GM12873 (cell line): ENCODE measurements around the gene RBM48.

Experiments used
- CTCF ChIP-seq: IDR thresholded peaks from 2 replicates; pipeline ENCODE4 v1.5.1; 2012; ENCODE audit warnings: low read depth, mild to moderate bottlenecking, moderate library complexity, low read length, control low read depth; ENCODE audit not compliant: insufficient read depth; ENCODE audit errors: missing control alignments

RBM48 gene

GRCh38 chr7:92557808-92558362 is 29.3 kb downstream of the RBM48 start:
- no peak for TF ChIP-seq CTCF

DNA sequence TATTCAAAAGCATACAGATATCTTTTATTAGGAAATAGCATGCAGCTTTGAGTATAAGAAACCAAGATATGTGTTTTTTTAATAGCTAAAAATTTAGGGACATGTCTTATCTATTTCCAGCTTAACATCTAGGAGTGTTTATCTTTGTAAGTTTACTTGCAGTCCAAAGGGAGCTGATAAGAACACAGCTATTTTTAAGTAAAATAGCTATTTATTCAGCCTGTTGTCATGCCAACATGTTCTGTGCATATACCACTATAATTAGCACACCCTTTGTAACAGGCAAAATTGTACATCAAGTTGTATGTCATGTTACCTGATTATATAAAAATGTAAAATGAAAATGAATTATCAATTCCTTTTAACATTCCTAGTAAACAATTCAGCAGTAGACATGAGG is 32.0 kb downstream of the RBM48 start:
- no peak for TF ChIP-seq CTCF

DNA sequence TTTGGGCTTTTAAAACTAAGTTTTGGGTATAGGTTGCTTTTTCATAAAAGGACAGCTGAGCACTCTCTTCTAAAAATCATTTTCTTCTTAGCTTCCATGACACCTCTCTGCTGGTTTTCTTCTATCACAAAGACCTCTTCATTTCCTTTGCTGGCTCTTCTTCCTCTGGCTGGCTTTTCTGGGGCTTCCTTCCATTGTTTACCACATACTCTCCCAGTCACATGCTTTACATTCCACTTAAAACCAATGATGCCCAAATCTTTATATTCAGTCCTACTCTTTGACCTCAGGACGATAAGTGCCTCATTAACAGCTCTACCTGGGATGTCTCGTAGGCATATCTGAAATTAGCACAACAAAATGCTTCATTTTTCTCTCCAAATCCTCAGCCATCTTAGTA is 34.8 kb downstream of the RBM48 start:
- no peak for TF ChIP-seq CTCF

- TF ChIP-seq CTCF: no peak
These were observed 38.9 kb downstream of the RBM48 start for GRCh38 chr7:92567460-92567859.

DNA sequence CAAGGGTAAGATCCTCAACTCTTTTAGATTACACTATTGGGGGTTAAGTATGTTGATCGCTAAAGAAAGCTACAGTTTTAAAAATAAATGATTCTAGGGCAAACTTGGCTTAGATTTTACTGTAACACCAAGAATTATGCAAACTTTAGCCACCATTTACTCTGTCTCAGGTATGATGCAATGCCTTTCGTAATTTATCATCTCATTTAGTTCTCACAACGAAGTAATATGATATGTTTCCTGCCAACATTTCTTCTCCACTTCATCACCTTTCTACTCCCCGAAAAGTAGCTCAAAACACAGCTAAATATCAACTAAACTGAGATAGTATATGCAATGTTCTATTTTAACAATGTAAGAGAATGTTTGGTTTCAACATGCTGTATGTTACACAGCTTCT is 40.5 kb downstream of the RBM48 start:
- no peak for TF ChIP-seq CTCF

GRCh38 chr7:92576296-92576695 is 47.7 kb downstream of the RBM48 start:
- TF ChIP-seq CTCF: no peak

DNA sequence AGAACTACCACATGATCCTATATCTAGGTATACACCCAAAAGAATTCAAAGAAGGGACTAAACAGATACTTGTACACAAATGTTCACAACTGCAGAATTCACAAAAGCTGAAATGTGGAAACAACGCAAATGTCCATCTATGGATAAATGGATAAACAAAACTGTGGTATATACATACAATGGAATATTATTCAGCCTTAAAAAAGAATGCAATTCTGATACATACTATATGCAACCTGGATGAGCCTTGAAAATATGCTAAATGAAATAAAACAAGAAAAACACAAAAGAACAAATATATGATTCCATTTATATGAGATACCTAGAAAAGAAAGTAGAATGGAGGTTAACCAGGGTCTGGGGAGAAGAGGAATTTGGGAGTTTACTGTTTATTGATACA is 54.4 kb downstream of the RBM48 start:
- no peak for TF ChIP-seq CTCF
